Nephron (organoid): Measurements from ENCODE around the gene ZSWIM5.

ENCODE experiments used
- H3K27ac Mint-ChIP-seq, 3 experiments: 2 replicates each; pipeline ENCODE4 v1.8.0; 2020; ENCODE audit warnings: mixed read lengths in 3 of 3, mild to moderate bottlenecking in 2 of 3, moderate library complexity in 1 of 3
- H3K27me3 Mint-ChIP-seq: 2 replicates; pipeline ENCODE4 v1.8.0; 2021; ENCODE audit warnings: low read depth, mild to moderate bottlenecking, moderate library complexity, mixed read lengths
- H3K36me3 Mint-ChIP-seq: 2 replicates; pipeline ENCODE4 v1.8.0; 2020; ENCODE audit warnings: low read depth, mixed read lengths
- H3K4me1 Mint-ChIP-seq: 2 replicates; pipeline ENCODE4 v1.8.0; 2020; ENCODE audit warnings: mixed read lengths
- H3K4me3 Mint-ChIP-seq, 3 experiments: 2 replicates each; pipeline ENCODE4 v1.8.0; 2020; ENCODE audit warnings: mild to moderate bottlenecking in 3 of 3, mixed read lengths in 3 of 3, moderate library complexity in 2 of 3
- H3K9me3 Mint-ChIP-seq: 2 replicates; pipeline ENCODE4 v1.8.0; 2020; ENCODE audit warnings: mixed read lengths
- TF ChIP-seq, protein P1 (sequence below), 3 experiments: fragments of 200-600 bp; sonication (generic); IDR thresholded peaks; one replicate each; pipeline ENCODE4 v1.5.0; 2021; ENCODE audit warnings: antibody characterized with exemption in 3 of 3; ENCODE audit not compliant: unreplicated experiment in 3 of 3

The ZSWIM5 gene

DNA sequence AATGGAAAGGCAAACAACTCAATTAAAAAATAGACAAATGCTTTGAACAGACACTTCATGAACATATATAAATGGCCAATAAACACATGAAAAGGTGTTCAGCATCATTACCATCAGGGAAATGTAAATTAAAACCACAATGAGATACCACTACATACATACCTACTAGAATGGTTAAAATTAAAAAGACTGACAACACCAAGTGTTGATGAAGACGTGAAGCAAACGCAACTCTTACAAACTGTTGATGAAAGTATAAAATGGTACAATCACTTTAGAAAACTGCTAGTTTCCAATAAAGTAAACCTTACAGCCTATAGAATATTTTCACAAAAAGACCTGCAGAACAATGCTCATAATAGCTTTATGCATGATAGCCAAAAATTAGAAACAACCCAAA lies 230.2 kb downstream of the ZSWIM5 start:
- peaks cover 65% of the 10 kb centered on the region for H3K36me3 Mint-ChIP-seq
- H3K4me1 Mint-ChIP-seq: no peaks in the 10 kb centered on the region
- peaks cover 14% of the 10 kb centered on the region for H3K9me3 Mint-ChIP-seq
- TF ChIP-seq, protein P1, sequence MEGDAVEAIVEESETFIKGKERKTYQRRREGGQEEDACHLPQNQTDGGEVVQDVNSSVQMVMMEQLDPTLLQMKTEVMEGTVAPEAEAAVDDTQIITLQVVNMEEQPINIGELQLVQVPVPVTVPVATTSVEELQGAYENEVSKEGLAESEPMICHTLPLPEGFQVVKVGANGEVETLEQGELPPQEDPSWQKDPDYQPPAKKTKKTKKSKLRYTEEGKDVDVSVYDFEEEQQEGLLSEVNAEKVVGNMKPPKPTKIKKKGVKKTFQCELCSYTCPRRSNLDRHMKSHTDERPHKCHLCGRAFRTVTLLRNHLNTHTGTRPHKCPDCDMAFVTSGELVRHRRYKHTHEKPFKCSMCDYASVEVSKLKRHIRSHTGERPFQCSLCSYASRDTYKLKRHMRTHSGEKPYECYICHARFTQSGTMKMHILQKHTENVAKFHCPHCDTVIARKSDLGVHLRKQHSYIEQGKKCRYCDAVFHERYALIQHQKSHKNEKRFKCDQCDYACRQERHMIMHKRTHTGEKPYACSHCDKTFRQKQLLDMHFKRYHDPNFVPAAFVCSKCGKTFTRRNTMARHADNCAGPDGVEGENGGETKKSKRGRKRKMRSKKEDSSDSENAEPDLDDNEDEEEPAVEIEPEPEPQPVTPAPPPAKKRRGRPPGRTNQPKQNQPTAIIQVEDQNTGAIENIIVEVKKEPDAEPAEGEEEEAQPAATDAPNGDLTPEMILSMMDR (IDR thresholded peaks at IDR 0.05; ENCODE audit: unreplicated experiment in 3 of 3): no peak
- H3K27me3 Mint-ChIP-seq: no peaks in the 10 kb centered on the region
- H3K27ac Mint-ChIP-seq: no peak overlapping the region
- no peak overlapping the region for H3K4me3 Mint-ChIP-seq

DNA sequence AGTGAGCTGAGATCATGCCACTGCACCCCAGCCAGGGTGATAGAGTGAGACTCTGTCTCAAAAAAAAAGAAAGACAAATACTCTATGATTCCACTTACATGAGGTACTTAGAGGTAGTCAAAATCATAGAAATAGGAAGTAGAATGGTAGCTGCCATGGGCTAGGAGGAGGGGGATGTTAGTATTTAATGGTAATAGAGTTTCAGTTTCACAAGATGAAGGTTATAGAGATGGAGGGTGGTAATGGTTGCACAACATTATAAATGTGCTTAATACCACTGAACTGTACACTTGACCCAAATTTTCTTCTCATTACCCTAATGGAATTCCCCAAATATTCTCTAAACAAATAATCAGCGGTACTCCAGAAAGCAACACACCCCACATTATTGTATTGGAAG lies 232.8 kb downstream of the ZSWIM5 start:
- no peaks in the 10 kb centered on the region for H3K4me1 Mint-ChIP-seq
- TF ChIP-seq, protein P1 (IDR thresholded peaks at IDR 0.05; ENCODE audit: unreplicated experiment in 3 of 3): no peak
- H3K4me3 Mint-ChIP-seq: no peak overlapping the region
- H3K36me3 Mint-ChIP-seq: peaks cover 51% of the 10 kb centered on the region
- no peaks in the 10 kb centered on the region for H3K27me3 Mint-ChIP-seq
- H3K27ac Mint-ChIP-seq: no peak overlapping the region
- H3K9me3 Mint-ChIP-seq: peaks cover 14% of the 10 kb centered on the region

DNA sequence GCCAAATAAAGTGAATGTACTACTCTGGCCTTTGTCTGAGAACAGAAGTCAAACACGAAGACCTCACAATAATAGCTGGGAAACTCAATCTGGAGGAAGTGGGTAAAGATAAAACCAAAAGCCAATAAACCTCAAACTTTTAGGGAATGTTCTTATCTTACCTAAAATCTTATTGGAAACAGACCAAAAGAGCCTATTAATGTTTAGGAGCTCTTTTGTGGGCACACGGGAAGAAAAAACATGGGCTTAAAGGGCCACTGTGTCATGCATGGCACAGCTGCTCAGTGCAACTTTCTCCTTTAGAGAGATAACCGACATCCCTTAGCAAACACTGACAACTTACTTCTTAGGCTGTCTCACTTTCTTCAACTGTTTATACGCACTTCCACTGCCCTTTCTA lies 236.1 kb downstream of the ZSWIM5 start:
- peaks cover 30% of the 10 kb centered on the region for H3K36me3 Mint-ChIP-seq
- no peaks in the 10 kb centered on the region for H3K27me3 Mint-ChIP-seq
- H3K4me3 Mint-ChIP-seq: no peak overlapping the region
- no peak overlapping the region for H3K27ac Mint-ChIP-seq
- no peaks in the 10 kb centered on the region for H3K4me1 Mint-ChIP-seq
- TF ChIP-seq, protein P1 (IDR thresholded peaks at IDR 0.05; ENCODE audit: unreplicated experiment in 3 of 3): no peak
- H3K9me3 Mint-ChIP-seq: no peaks in the 10 kb centered on the region
